Kidney capillary endothelial cell (primary cell): ENCODE results near the gene FGFBP1.
A peak's percentile ranks its signal among the peaks of the same experiment; 100 is the strongest.

ENCODE experiments used
- DNase-seq: peaks from one replicate; pipeline ENCODE4 v3.0.0-alpha.2; 2018; ENCODE audit warnings: low spot score

The FGFBP1 gene

DNA sequence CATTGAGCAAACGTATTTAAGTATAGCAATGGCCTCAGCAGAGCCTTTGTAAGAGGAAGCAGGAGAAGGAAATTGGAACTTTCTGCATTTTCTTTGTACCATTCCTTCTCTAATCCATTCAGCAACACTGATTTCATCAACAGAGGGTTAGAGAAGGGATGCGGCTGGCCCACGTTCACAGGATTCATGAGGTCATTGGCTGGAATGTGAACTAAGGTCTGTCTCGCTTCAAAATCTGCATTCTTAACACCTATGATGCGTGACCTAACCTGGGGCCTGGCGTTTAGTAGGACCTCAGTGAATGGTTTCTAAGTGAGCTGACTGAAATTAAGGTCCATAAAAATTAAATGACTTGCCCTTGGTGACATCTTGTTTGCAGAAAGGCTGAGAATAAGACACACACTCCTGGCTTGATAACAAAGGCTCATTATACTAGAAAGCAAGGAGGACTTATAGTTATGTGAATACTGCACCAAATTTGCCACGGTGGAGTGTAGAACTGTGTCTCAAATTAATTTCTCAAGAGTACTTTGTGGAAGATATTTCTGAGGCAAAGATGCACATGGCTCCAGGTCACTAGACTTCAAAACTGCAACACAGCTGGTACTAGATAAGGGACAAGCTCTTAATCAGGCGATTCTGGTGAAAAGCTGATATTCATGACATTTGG, 25.4 kb downstream of the FGFBP1 start:
- DNase-seq: no peak

DNA sequence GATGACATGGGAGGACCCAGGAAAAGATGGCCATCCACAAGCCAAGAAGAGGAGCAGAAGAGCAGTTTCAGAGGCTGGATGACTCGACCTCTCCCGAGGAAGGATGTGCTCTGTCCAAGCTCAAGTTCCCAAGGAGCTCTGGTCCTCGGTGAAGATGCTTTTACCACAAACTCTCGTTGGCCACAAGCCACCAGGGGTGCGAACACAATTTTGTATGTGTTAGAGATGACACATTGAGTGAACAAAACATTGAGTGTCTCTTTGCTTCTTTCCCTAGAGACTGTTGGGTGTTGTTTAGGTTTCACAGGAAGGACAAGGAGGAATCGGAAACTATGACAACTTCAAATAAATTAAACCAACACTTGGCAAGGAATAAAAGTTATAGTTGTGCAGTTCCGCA, 26.3 kb downstream of the FGFBP1 start:
- peak; percentile 38 for DNase-seq

DNA sequence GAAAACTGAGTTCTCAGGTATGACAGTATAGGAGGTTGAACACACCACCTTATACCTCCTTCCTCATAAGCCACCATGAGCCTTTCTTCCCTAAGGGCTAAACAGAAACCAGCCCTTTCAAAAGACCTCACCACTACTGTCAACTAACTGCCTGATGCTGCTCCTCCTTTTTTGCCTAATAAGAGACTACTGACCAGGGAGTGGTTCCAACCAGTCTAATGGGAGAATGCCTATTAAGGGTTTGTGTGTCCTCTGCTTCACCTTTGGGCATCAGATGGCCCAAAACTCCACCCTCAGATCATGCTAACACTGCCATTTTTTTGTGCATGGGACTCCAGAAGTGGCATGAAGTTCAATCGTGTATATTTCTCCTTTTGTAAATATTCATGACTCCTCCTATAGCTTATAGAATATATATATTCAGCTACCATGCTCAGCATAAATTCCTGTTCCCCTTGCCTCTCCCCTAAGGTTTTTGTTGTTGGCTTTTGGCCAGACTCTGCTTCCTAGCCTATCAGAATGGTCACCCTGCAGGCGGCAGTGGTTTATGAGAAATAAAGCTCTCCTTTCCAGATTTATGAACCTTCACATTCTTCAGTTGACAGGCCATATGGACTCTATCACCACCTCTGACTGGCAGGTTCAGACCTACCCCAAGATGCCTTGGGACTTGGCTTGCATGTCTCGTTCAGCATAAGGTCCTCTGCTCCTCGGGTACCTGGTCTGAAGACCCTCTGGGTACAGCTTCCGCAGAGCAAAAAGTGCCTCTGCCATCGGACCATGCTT, 28.2 kb downstream of the FGFBP1 start:
- no peak for DNase-seq

- no peak for DNase-seq
Measured at GRCh38 chr4:15907430-15907829, 31.1 kb downstream of the FGFBP1 start.

DNA sequence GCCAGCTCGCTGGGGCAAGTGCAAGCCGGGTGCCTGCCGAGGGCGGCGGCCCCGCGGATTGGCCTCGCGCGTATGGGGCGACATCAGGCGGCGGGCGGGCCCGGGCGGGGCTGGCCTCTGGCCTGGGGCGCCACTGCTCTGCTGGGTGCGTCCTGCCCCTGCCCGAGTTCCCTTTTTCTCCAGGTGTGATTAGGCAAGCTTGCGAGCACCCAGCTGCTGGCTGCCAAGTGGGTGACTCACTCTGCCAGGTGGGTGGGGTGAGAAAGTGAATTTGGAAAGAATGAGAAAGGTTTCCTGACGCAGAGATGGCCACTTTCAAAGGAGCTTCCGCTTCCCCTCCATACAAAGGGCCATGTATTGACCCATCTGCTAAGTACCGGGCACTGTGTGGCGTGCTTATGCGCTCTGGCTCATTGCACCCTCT, 32.5 kb downstream of the FGFBP1 start:
- DNase-seq: no peak

GRCh38 chr4:15902746-15903145, 35.8 kb downstream of the FGFBP1 start:
- DNase-seq: no peak

DNA sequence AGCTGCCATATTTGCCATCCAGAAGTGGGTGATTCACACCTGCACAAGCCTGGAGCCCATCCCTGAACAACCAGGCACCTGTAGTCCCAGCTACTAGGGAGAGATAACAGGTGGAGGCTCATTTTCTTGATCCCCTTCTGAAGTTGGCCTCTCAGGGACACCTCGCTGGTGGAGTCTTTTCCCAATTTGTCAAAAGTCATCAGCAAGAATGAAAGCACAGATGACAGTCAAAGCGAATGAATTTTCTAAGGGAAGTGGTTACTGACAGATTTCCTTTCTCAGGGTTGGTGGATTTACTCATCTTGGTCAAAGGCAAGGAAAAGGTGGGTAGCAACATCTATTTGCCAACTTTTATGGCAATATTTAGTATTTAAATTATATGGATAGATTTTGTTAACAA, 36.5 kb downstream of the FGFBP1 start:
- DNase-seq: no peak

DNA sequence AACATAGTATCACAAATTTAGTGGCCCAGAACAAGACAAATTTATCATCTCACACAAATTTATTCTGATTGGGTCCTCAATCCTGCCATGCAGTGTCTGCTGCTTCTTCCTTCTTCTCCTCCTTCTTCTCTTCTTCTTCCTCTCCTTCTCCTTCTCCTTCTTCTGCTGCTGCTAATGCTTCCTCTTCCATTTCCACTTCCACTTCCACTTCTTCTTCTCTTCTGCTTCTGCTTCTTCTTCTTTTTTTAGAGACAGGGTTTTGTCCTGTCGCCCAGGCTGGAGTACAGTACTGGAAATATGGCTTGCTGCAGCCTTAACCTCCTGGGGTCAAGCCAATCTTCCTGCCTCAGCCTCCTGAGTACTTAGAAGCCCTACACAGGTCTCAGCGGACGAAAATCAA, 37.5 kb downstream of the FGFBP1 start:
- no peak for DNase-seq

- DNase-seq: no peak
Measured at GRCh38 chr4:15899511-15899910, 39.0 kb downstream of the FGFBP1 start.

DNA sequence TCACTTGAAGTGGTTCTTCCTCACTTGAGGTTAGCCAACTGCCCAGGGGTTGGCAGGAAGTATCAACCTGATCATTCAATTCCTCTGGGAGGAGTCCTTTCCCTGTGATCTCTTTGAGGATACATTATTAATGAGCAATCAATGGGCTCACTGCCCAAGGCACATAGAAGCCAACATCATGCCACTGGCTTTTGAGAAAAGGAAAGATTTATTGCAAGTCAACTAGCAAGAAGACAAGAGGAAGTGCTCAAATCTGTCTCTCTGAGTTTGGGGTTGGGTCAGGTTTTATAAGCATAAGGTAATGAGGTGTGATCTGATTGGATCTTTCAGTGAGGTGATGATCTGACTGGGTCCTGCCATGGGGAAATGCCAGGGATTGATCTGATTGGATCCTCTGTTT, 39.6 kb downstream of the FGFBP1 start:
- DNase-seq: no peak

DNA sequence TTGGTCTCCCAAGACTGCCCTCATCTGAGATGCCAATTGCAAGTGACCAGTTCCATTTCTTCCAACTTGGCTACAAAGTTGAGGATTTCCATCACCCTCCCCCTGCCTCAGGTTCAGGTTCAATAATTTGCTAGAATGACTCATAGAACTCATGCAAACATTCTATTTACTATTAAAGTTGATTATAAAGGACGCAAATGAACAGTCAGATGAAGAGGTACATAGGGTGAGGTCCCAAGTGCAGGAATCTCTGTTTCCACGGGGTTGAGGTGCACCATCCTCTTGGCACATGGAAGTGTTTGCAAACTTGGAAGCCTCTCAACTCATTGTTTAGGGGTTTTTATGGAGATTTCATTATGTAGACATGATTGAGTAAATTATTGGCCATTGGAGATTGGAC, 41.0 kb downstream of the FGFBP1 start:
- DNase-seq: no peak

DNA sequence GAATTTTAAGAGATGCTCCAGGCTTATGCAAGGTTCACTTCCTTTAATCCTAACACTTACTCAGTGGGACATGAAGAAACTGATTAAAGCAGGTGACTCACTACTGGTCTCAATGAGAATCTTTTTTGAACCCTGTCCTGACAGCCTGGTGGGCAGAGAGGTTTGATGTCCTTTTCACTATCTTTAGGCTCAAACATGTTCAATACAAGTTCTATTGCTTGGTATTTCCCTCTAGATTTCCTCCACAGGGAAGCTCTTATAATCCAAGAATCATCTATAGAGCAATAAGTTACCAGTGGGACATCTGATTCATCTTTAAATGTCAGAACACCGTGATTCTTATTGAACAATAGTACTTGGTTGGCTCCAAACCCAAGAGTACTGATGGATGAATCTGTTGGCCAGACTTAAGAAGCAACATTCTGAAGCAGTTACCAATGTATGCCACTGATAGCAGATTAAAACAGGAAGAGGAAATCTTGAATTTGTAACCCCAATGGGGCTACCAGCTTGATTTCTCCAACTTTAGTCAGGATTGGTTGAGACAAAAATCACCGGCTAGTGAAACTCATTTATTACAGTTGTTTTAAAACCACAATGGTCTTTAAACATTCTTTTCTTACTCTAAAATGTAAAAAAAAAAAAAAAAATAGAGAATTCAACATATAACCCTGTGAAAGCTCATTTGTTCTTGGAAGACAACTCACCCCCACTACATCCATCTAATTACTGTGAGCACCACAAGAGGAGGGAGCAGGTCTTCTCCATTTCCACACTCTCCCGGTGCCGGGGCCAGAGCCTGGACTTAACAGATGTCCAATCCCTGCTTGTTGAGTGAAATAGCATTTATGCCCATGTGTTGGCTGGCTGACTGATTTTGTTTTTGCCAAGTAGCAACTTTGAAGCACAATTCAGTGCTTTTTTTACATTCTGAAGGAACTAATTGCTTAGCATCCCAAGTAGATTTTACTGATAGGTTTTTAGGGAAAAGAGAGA, 43.3 kb downstream of the FGFBP1 start:
- no peak for DNase-seq

GRCh38 chr4:15894393-15894792, 44.1 kb downstream of the FGFBP1 start:
- no peak for DNase-seq

DNA sequence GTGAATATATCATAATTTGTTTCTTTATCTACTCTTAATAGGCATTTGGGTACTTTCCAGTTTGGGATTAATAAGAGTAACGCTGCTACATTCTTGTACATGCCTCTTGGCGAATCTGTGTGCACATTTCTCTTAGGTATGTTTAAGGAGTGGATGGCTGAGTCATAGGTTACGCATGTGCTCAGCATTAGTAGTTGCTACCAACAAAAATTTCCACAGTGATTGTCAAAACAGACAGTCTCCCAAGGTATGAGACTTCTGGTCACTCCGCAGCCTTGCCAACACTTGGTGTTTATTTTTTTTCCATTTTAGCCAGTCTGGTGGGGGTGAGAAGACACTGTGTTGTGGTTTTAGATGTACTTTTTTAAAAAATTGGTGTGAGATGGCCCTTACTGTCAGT, 44.6 kb downstream of the FGFBP1 start:
- no peak for DNase-seq

- DNase-seq: no peak
Measured at GRCh38 chr4:15891312-15891711, 47.2 kb downstream of the FGFBP1 start.

DNA sequence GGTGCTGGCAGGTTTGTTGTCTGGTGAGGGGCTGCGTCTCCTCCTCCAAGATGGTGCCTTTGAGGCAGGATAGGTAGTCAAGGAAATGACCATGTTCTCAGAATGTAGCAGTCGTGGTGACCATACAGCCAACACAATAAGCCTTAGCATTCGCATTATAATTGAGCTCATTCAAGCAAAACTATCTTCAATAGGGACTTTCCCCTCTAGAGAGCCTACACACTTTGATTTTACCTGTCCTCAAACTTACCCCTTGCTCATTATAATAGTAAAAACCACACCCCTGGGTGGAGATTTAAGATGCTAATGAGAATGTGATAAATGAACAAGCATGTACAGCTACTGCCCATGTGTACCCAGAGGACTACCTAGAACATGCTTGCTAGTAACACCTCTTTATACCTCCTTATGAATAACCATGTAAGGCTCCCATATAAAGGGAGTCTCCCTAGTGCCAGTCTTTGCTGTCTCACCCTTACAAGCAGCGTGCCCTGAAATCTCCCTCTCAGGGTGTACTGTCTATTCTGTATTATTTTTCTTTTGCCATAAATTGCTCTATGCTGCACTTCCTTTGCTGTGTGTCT, 48.2 kb downstream of the FGFBP1 start:
- DNase-seq: no peak

GRCh38 chr4:15888515-15888914, 50.0 kb downstream of the FGFBP1 start:
- DNase-seq: no peak
